ENCODE measurements around the gene BICD1. TPM values are rescaled to one million over a fixed set of nuclear protein-coding genes. Genes with fewer than 3 reads are reported as not detected.

The BICD1 gene
- total and polyA plus RNA-seq, 2 of the 13 experiments (the other 11 are each of a cell fraction or from before 2014, with no cell fraction given) = 4.5 to 5.2 TPM

- TF ChIP-seq ZEB1 (IDR thresholded peaks at IDR 0.05; ENCODE audit: insufficient replicate concordance, low read depth) (no peak), ZNF12 (CRISPR knock-in tag; IDR thresholded peaks at IDR 0.05) (0 out of 2 replicates have a peak, but pooled peaks have one; percentile 50), MAZ (IDR thresholded peaks at IDR 0.05; ENCODE audit: borderline replicate concordance, low read depth, low read length) (no peak), MAZ (CRISPR knock-in tag; IDR thresholded peaks at IDR 0.05; ENCODE audit: low read depth) (no peak), NRL (CRISPR knock-in tag; IDR thresholded peaks at IDR 0.05; ENCODE audit: borderline replicate concordance) (no peak), ZMAT3 (CRISPR knock-in tag; conservative IDR thresholded peaks at IDR 0.05) (no peak), CSRNP1 (CRISPR knock-in tag; IDR thresholded peaks at IDR 0.05) (no peak), ZNF264 (CRISPR knock-in tag; IDR thresholded peaks at IDR 0.05) (no peak), ZNF772 (CRISPR knock-in tag; IDR thresholded peaks at IDR 0.05) (no peak), ZNF644 (CRISPR knock-in tag; IDR thresholded peaks at IDR 0.05; ENCODE audit: low read depth) (no peak), THAP8 (CRISPR knock-in tag; IDR thresholded peaks at IDR 0.05; ENCODE audit: borderline replicate concordance) (no peak), CCDC6 (CRISPR knock-in tag; IDR thresholded peaks at IDR 0.05) (no peak), MTERF4 (CRISPR knock-in tag; IDR thresholded peaks at IDR 0.05) (no peak), NPAS2 (CRISPR knock-in tag; IDR thresholded peaks at IDR 0.05; ENCODE audit: borderline replicate concordance) (no peak), ZNF484 (CRISPR knock-in tag; IDR thresholded peaks at IDR 0.05; ENCODE audit: borderline replicate concordance, low read depth) (no peak), ZNF383 (CRISPR knock-in tag; IDR thresholded peaks at IDR 0.05; ENCODE audit: borderline replicate concordance) (no peak), ZNF576 (CRISPR knock-in tag; IDR thresholded peaks at IDR 0.05) (no peak), ZNF160 (CRISPR knock-in tag; IDR thresholded peaks at IDR 0.05) (no peak), SRY (CRISPR knock-in tag; IDR thresholded peaks at IDR 0.05) (no peak), POLR2AphosphoS5 (IDR thresholded peaks at IDR 0.05; ENCODE audit: low read depth, low read length) (no peak), MEF2D (CRISPR knock-in tag; IDR thresholded peaks at IDR 0.05) (no peak), AGO1 (IDR thresholded peaks at IDR 0.05; ENCODE audit: low read depth, low read length, poor library complexity, severe bottlenecking) (no peak), SOX6 (IDR thresholded peaks at IDR 0.05) (no peak), SOX6 (CRISPR knock-in tag; IDR thresholded peaks at IDR 0.05) (peak; percentile 59; the same call in 1 of the 2 replicates), PAXIP1 (CRISPR knock-in tag; conservative IDR thresholded peaks at IDR 0.05) (peak; percentile 81), ZNF672 (CRISPR knock-in tag; IDR thresholded peaks at IDR 0.05) (no peak)
Observed at GRCh38 chr12:32135967-32136366, 29.3 kb downstream of the BICD1 start (continued).

All from HepG2 (cell line).